Activated CD4-positive, alpha-beta T cell treated with anti-CD3 and anti-CD28 coated beads, Interleukin-2, Interleukin-4, amounts not matched to agents 100 ng/mL and 50 ng/mL, durations not matched to agents 16 hours and 8 hours (primary cell): ENCODE measurements around the gene SLC16A10.

Experiments used
- DNase-seq: peaks from one replicate; pipeline ENCODE4 v3.0.0-alpha.2; 2020; ENCODE audit warnings: low spot score

Gene SLC16A10

DNA sequence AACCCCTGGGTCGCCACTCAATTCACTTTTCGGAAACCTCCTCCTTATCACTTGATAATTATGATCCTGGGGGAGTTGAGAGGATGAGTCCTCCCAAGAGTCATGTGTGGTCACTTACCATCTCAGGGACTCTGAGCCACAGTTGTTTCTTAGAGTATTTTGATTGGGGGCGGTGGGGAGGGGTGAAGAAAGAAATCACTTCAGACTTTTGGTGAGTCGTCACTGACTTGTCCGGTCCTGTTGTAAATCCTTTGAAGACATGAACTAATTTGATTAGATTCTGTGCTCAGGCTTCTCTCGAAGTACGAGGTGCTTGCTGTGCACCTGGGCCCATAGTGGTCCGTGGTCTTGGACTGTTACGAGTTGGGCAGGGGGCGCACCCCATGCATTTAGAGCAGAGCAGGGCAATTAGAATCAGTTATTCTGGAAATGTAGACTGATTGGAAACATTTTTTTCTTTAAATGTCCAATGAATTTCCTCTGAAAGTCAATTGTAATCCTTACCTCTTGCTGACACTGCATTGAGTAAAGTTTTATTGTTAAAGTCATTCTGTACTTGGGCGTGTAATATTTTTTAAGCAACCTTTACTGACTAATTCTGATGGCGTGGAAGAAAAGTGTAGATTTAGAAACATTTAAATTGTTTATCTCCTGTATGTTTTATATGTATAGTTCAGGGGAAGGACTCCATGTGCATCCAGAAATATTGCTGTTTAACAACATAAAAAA, 173.4 kb downstream of the SLC16A10 start:
- no peak for DNase-seq

DNA sequence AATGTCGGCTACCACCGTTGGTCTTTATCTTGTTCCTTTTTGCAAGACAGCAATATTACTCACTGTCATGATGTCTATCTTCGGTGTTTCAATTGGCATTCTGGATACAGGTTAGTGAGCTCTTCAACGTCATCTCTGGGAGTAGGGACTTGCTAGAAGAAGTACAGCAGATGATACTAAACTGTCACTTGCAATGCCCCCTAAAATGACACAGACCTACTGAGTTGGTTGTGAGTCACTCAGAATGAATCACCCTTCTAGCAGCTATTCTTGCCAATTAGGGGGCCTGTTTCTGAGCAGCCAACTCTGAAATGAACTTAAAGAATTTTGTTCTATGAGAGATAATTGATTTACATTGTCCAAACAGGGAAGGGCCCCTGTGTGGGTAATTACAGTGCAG, 176.5 kb downstream of the SLC16A10 start:
- DNase-seq, result peak; percentile 13

DNA sequence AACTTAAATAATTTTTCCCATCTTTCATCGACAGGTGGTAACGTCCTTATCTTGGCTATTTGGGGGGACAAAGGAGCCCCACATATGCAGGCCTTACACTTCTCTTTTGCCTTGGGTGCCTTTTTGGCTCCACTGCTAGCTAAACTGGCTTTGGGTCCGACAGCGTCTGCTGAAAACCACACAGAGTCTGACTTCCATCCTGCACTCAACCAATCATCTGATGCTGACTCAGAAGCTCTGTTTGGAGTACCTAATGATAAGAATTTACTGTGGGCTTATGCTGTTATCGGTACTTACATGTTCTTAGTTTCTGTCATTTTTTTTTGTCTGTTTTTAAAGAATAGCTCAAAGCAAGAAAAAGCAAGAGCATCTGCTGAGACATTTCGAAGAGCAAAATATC, 178.5 kb downstream of the SLC16A10 start:
- DNase-seq, result no peak

DNA sequence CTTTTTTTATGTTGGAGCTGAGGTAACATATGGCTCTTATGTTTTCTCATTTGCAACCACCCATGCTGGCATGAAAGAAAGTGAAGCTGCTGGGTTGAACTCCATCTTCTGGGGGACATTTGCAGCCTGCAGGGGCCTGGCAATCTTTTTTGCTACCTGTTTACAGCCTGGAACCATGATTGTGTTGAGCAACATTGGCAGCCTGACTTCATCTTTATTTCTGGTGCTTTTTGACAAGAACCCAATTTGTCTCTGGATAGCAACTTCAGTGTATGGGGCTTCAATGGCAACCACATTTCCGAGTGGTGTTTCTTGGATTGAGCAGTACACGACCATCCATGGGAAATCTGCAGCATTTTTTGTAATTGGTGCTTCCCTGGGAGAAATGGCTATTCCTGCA, 179.0 kb downstream of the SLC16A10 start:
- DNase-seq, result no peak

DNA sequence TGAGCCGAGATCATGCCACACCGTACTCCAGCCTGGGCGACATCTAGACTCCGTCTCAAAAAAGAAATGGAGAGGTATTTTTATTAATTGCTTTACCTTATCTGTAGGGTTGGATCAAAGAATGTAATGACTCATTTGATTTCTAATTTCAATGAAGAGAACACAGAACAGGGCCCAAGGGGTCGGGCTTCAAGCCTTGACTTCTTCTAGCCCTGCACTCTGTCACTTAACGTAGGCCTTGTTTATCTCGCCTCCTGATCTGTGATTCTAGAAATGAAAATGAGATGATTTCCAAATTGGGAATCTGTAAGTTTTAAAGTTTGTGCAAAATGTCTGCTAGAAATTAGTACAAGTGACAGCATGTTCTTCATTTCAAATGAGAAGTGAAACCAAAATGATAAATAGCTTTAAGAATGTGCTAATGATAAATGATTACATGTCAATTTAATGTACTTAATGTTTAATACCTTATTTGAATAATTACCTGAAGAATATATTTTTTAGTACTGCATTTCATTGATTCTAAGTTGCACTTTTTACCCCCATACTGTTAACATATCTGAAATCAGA, 180.5 kb downstream of the SLC16A10 start:
- no peak for DNase-seq

DNA sequence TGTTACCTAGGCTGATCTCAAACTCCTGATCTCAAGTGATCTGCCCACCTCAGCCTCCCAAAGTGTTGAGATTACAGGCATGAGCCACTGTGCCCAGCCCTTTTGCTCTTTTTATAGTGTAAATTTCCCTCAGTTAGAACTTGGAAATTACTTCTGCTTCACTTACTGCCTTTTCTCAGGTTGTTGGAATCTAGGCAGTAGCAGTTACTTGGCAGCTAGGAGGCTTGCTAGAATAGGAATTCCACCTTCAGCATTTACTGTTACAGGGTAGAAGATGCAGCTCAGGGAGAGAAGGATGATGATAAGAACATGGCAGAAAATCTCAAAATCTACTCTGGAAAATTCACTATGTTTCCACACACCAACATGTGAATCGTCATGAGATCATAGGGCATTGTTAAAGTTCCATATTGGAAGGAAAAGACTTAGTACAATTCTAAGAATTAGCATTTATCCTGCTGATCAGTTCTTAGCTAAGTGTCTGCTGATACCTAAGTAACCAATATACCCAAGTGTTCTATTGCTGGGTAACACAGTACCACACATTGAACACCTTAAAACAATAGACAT, 182.2 kb downstream of the SLC16A10 start:
- DNase-seq, result no peak

DNA sequence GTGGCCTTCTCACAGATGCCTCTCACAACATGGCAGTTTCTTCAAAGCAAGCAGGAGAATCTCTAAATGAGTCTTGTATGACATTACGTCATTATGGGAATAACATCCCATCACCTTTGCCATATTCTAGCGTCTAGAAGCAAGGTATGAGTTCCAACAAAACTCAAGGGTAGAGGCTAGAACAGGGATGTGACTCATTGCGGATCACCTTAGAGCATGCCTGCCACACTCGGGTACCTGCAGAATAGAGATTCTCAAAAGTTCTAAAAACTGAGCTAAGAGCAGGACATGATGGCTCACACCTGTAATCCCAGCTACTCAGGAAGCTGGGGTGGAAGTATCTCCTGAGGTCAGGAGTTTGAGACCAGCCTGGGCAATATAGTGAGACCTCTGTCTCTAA, 182.8 kb downstream of the SLC16A10 start:
- no peak for DNase-seq

DNA sequence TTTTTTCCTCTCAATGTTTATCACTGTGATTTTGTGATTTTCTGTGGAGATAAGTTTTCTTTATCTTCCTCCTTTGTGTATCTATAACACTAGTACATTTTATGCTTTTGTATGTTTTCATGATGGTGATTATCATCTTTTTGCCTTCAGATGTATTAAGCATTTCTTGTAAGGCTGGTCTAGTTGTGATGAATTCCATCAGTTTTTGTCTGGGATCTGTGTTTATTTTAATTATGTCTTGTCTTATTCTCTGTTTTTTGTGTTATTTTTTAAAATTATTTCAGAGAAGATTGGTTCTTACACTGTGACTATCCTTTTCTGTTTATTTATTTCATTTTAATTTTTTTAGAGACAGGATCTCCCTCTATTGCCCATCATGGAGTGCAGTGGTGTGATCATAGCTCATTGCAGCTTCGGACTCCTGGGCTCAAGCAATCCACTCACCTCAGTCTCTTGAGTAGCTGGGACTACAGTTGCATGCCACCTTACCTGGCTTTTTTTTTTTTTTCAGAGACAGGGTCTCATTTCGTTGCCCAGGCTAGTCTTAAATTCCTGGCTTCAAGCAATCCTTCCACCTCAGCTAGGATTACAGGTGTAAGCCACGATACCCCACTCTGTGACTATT, 187.4 kb downstream of the SLC16A10 start:
- DNase-seq, result no peak

DNA sequence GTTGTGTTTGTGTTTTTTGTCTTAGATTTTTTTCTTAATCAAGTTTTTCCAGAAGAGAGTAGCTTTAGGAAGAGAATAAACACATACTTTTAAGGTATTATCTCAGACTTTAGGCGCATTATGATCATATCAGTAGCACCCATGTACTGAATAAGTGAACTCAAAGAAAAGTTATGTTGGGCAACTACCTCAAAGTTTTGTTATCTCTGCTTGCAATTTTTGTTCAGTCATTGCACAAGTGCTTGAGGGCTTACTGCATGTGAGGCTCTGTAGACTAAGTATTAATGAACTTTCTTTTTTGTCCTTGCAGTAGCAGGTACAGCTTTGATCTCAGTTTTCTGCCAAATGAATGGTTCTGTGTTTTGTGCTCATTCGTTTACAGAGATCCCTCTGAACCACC, 189.0 kb downstream of the SLC16A10 start:
- DNase-seq, result no peak

DNA sequence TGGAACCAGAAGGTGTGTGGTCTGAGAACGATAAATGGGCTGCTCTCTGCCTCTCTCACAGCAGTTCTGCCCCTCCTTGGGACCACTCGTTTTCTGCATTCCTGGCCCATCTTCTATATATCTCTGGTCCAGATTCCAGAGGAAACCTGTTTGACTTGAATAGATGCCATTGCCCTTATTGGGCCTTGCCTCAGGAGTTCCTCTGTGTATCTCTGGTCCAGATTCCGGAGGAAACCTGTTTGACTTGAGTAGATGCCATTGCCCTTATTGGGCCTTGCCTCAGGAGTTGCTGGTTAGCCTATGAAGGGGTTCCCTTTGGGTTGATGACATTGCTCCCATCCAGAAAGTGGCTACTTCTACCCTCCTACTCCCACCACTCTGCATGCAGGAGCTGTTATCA, 189.4 kb downstream of the SLC16A10 start:
- no peak for DNase-seq

DNA sequence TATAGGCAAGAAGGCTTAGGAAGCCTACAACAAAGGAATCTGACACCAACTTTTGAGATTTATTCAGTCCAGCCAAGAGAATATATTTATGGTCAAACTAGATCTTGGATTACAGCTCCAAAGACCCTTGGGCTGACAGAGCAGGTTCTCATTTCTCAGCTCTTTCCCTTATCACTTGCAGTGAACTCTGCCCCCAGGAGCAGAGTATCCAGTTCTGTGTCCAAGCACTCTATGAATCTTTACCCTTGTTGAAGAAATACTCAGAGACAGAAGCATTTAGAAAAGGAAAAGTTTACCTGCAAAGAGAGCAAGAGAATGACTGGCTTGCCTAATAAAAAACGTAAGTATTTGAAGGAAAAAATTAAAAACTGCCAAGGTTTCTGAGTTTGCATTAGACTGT, 190.5 kb downstream of the SLC16A10 start:
- DNase-seq, result no peak

DNA sequence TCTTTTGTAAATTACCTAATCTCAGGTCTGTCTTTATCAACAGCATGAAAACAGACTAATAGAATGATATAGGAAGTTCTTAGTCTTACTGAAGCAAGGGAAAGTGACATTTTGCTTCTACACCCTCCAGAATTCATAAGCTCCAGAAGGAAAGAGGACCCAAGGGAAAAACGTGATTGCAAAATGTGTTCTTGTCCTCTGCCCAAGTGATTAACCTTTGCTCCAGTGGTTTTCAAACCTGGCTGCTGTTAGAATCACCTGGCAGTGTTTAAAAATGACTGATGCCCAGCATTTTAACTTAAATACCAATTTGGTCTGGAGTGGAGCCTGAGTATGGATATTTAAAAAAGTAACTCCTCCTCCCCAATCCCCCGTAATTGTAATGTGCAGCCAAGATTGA, 191.4 kb downstream of the SLC16A10 start:
- DNase-seq, result no peak

DNA sequence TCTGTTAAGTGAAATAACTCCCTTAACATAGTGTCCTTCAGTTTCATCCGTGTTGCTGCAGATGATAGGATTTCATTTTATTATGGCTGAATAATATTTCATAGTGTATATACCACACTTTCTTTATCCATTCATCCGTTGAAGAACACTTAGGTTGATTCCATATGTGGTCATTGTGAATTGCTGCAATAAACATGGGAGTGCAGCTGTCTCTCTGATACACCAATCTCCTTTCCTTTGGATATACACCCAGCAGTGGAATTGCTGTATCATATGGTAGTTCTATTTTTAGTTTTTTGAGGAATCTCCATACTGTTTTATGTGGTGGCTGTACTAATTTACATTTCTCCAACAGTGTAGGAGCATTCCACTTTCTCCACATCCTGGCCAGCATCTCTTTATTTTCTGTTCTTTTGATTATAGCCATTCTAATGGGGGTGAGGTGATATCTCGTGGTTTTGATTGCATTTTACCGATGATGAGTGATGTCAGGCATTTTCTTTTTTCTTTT, 193.2 kb downstream of the SLC16A10 start:
- no peak for DNase-seq
